DOHH2 (cell line): ENCODE results near the gene SETD3.

ENCODE experiments used
- H3F3A ChIP-seq: fragments of 200-600 bp; sonication (generic), shearing (Covaris generic); 2 replicates; pipeline ENCODE4 v1.6.0; 2016; ENCODE audit warnings: antibody characterized with exemption, mild to moderate bottlenecking; ENCODE audit not compliant: control insufficient read depth, insufficient read depth
- H3K27ac ChIP-seq: fragments of 200-600 bp; sonication (generic); 2 replicates; pipeline ENCODE4 v1.5.1; 2014; ENCODE audit warnings: low read depth, mild to moderate bottlenecking, low read length, moderate library complexity
- H3K27me3 ChIP-seq: fragments of 200-600 bp; sonication (generic); 2 replicates; pipeline ENCODE4 v1.6.1; 2014; ENCODE audit warnings: mild to moderate bottlenecking, low read length, mixed read lengths; ENCODE audit not compliant: control insufficient read depth
- H3K36me3 ChIP-seq: fragments of 200-600 bp; sonication (generic); 2 replicates; pipeline ENCODE4 v1.6.1; 2014; ENCODE audit warnings: mild to moderate bottlenecking, low read length, moderate library complexity, mixed read lengths; ENCODE audit not compliant: control insufficient read depth
- H3K4me1 ChIP-seq: fragments of 200-600 bp; sonication (generic); 2 replicates; pipeline ENCODE4 v1.6.1; 2014; ENCODE audit warnings: mild to moderate bottlenecking, low read length, mixed read lengths; ENCODE audit not compliant: control insufficient read depth
- H3K4me2 ChIP-seq: fragments of 200-600 bp; sonication (generic); 2 replicates; pipeline ENCODE4 v1.6.0; 2014; ENCODE audit warnings: mild to moderate bottlenecking, low read length, moderate library complexity
- H3K4me3 ChIP-seq: fragments of 200-600 bp; sonication (generic); 2 replicates; pipeline ENCODE4 v1.5.1; 2014; ENCODE audit warnings: mild to moderate bottlenecking, low read length, mixed read lengths
- H3K79me2 ChIP-seq: fragments of 200-600 bp; sonication (generic); 2 replicates; pipeline ENCODE4 v1.6.1; 2014; ENCODE audit warnings: mild to moderate bottlenecking, low read length, mixed read lengths; ENCODE audit not compliant: control insufficient read depth
- H3K9me2 ChIP-seq: fragments of 200-600 bp; sonication (generic); replicated peaks from 2 replicates; pipeline ENCODE4 v1.6.1; 2014; ENCODE audit warnings: mild to moderate bottlenecking, low read length, mixed read lengths; ENCODE audit not compliant: control insufficient read depth
- H3K9me3 ChIP-seq: fragments of 200-600 bp; sonication (generic); 2 replicates; pipeline ENCODE4 v1.6.1; 2014; ENCODE audit warnings: antibody characterized with exemption, low read length, mixed read lengths; ENCODE audit not compliant: control insufficient read depth, insufficient read depth
- H4K20me1 ChIP-seq: fragments of 200-600 bp; sonication (generic); 2 replicates; pipeline ENCODE4 v1.6.0; 2014; ENCODE audit warnings: low read depth, mild to moderate bottlenecking, antibody characterized with exemption, low read length, moderate library complexity; ENCODE audit not compliant: control insufficient read depth, insufficient read depth
- EZH2phosphoT487 ChIP-seq: fragments of 200-600 bp; sonication (generic); IDR thresholded peaks from 2 replicates; pipeline ENCODE4 v1.6.1; 2017; ENCODE audit warnings: borderline replicate concordance, mild to moderate bottlenecking, antibody characterized with exemption, low read length, moderate library complexity, mixed read lengths
- TF ChIP-seq, protein P1 (sequence below): fragments of 200-600 bp; sonication (generic); IDR thresholded peaks from one replicate; pipeline ENCODE4 v1.5.1; 2014; ENCODE audit warnings: antibody characterized with exemption, mild to moderate bottlenecking, low read depth, low read length; ENCODE audit not compliant: poor library complexity, severe bottlenecking

Gene SETD3

DNA sequence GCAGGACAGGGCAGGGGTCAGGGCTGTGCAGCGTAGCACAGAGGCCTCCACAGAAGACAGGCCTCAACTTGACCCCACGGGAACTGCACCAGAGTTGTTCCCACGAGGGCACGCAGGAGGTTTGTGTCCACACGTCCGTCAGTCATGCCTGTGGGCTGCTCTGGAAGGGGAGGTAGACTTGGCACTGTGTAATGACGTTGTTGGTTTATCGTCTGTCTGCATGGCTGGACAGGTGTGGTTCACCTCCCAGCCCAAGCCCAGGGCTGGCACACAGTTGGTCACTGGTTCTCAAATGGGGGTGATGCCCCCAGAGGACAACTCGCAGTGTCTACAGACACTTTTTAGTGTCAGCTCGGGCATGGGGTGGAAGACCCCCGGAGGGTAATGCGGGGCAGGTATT, 46.4 kb upstream of the SETD3 start:
- no peaks in the 10 kb centered on the region for H3K4me1 ChIP-seq
- no peak overlapping the region for H3K4me2 ChIP-seq
- no peaks in the 10 kb centered on the region for H4K20me1 ChIP-seq
- no peak overlapping the region for H3K4me3 ChIP-seq
- no peak for TF ChIP-seq EZH2phosphoT487
- TF ChIP-seq, protein P1, sequence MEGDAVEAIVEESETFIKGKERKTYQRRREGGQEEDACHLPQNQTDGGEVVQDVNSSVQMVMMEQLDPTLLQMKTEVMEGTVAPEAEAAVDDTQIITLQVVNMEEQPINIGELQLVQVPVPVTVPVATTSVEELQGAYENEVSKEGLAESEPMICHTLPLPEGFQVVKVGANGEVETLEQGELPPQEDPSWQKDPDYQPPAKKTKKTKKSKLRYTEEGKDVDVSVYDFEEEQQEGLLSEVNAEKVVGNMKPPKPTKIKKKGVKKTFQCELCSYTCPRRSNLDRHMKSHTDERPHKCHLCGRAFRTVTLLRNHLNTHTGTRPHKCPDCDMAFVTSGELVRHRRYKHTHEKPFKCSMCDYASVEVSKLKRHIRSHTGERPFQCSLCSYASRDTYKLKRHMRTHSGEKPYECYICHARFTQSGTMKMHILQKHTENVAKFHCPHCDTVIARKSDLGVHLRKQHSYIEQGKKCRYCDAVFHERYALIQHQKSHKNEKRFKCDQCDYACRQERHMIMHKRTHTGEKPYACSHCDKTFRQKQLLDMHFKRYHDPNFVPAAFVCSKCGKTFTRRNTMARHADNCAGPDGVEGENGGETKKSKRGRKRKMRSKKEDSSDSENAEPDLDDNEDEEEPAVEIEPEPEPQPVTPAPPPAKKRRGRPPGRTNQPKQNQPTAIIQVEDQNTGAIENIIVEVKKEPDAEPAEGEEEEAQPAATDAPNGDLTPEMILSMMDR: no peak
- no peak overlapping the region for H3K27ac ChIP-seq
- H3K36me3 ChIP-seq: no peaks in the 10 kb centered on the region
- no peaks in the 10 kb centered on the region for H3F3A ChIP-seq
- no peaks in the 10 kb centered on the region for H3K27me3 ChIP-seq
- H3K79me2 ChIP-seq: no peaks in the 10 kb centered on the region
- H3K9me3 ChIP-seq: no peaks in the 10 kb centered on the region
- no peaks in the 10 kb centered on the region for H3K9me2 ChIP-seq

DNA sequence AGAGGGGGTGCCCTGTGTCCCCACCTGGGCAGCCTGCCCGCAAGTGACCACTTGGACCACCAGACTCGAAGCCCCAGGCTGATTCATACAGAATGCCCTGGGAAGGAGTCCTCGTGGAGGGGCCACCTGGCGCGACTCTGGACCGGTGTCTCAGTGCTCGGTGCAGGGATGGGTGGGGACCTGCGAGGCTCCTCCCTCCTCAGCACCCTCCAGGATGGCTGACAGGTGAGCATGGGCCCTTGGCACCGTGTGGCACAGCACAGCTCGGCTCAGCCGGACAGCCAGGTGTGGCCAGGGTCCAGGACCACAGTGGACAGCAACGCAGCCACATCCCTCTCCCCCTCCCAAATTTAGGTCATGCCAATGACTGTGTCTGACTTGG, 45.0 kb upstream of the SETD3 start:
- no peak overlapping the region for H3K27ac ChIP-seq

DNA sequence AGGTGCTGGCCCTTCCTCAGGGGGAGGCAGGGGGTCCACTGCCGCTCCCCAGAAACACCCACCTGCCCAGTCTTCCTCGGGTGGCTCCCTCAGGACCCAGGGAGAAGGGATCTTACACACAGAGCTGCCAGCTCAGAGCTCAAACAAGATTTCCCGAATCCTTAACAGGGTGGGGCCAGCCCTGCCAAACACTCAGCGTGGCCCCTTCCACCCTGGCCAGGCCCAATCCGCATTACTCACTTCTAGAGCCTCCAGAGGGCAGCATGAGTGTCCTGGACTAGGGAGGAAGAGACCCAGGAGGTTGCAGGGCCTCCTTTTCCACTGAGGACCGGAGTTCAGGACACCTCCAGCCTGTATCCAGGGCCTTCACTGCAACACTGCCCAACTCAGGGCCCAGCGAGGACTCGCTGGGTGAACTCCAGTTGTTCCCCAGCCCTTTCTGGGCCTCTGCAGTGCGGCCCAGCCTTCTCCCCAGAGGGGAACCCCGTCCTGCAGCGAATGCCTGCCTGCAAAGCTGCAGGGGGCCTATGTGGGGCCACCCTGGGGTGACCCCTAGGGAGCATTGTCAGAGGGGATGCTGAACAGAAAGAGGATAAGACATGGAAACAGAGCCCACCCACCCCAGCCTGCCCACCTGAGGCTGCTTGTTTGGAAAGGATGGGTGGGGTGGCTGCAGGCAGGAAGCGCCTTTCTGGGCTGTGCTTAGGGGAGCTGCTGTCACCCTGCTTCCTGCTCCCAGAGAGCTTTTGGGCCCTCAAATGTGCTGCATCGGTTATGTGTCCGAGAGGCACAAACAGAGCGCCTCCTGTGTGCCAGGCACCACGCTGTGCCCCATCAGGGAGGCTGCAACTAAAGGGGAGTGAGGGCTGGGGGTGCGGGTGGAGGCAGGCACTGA, 44.4 kb upstream of the SETD3 start:
- Histone ChIP-seq H3K27ac (no peak overlapping the region), H3K4me2 (no peak overlapping the region)

More for the DNA sequence above, 45.0 kb upstream of the SETD3 start:
- Histone ChIP-seq H3K79me2 (no peaks in the 10 kb centered on the region), H3K9me2 (no peaks in the 10 kb centered on the region), H3K4me3 (no peak overlapping the region), H4K20me1 (no peaks in the 10 kb centered on the region), H3K4me1 (no peaks in the 10 kb centered on the region), H3K4me2 (no peak overlapping the region), H3K36me3 (no peaks in the 10 kb centered on the region), H3K9me3 (no peaks in the 10 kb centered on the region), H3F3A (no peaks in the 10 kb centered on the region), H3K27me3 (no peaks in the 10 kb centered on the region)
- TF ChIP-seq, protein P1: no peak
- TF ChIP-seq EZH2phosphoT487: no peak

More for the DNA sequence above, 44.4 kb upstream of the SETD3 start:
- Histone ChIP-seq H3K4me3 (no peak overlapping the region), H3K27me3 (no peaks in the 10 kb centered on the region), H3K4me1 (no peaks in the 10 kb centered on the region), H3K9me2 (no peaks in the 10 kb centered on the region), H4K20me1 (no peaks in the 10 kb centered on the region), H3K79me2 (no peaks in the 10 kb centered on the region), H3F3A (no peaks in the 10 kb centered on the region), H3K36me3 (no peaks in the 10 kb centered on the region), H3K9me3 (no peaks in the 10 kb centered on the region)
- TF ChIP-seq EZH2phosphoT487: no peak
- TF ChIP-seq, protein P1: no peak
